ENCODE measurements around the gene BRINP2.
A peak's percentile ranks its signal among the peaks of the same experiment; 100 is the strongest.

Gene BRINP2

DNA sequence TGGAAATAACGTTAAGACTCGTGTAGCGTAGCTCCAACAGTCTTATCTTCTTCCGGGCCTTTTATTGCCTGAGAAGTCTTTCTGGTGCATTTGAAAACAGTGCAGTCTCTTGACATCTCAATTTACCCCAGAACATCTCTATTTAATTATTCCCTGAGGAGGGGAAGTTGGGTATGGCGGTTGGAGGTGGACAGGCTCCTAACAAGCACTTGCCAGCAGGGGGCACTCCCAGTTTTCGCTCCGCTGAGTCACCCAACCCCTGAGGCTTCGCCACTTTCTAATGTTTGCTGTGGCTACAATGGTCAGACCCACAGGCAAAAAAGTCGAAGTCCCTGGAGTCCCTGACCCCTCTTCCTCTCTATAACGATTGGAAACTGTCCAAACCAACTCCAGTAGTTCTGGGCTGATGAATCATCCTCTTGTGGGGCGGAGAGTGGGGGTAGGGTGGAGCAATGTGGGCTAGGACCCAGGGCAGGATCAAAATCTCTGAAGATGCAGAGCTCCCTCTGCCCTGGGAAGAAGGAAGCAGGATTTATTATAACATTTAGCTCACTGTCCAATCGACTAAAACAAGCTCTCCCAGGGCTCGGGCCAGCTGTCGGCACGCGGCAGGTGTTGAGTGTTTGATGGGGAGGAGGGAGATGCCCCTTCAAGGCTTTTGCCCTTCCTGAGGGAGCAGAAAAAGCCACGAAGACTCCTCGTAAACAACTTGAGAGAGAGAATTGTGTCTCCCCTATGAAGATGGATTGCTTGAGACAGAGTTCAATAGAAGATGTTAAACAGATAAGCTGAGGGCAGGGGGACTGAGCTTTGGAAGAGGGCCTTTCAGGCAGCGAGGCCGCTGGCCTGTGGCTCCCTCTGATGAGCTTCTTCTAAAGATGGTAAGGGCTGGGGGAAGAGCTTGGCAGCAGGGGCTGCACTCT lies 85.7 kb downstream of the BRINP2 start:
- TF ChIP-seq, protein P1, sequence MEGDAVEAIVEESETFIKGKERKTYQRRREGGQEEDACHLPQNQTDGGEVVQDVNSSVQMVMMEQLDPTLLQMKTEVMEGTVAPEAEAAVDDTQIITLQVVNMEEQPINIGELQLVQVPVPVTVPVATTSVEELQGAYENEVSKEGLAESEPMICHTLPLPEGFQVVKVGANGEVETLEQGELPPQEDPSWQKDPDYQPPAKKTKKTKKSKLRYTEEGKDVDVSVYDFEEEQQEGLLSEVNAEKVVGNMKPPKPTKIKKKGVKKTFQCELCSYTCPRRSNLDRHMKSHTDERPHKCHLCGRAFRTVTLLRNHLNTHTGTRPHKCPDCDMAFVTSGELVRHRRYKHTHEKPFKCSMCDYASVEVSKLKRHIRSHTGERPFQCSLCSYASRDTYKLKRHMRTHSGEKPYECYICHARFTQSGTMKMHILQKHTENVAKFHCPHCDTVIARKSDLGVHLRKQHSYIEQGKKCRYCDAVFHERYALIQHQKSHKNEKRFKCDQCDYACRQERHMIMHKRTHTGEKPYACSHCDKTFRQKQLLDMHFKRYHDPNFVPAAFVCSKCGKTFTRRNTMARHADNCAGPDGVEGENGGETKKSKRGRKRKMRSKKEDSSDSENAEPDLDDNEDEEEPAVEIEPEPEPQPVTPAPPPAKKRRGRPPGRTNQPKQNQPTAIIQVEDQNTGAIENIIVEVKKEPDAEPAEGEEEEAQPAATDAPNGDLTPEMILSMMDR (IDR thresholded peaks at IDR 0.05; ENCODE audit: low read length, missing control alignments): peak; percentile 72
- H3K4me3 ChIP-seq (replicated peaks; ENCODE audit: low read depth, low read length): no peak overlapping the region
- DNase-seq (ENCODE audit: low read depth): peak; percentile 92

DNA sequence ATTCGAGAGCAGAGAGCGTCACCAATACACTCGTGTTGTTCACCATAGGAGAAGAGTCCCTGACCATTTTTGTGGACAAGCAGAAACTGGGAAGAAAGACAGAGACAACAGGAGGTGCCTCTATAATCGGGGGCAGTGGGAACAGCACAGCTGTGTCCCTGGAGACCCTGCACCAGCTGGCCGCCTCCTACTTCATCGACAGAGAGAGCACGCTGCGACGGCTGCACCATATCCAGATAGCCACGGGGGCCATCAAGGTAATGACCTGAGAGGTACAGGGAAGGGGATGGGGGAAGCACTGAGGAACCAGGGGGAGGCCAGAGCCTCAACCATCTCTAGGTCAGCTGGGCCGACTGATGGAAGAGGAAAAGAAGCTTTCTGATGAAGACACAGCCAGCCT lies 86.4 kb downstream of the BRINP2 start:
- no peak overlapping the region for H3K4me3 ChIP-seq (replicated peaks; ENCODE audit: low read depth, low read length)
- TF ChIP-seq, protein P1 (IDR thresholded peaks at IDR 0.05; ENCODE audit: low read length, missing control alignments): no peak
- DNase-seq (ENCODE audit: low read depth): no peak

- TF ChIP-seq, protein P1 (IDR thresholded peaks at IDR 0.05; ENCODE audit: low read length, missing control alignments): no peak
- no peak for DNase-seq (ENCODE audit: low read depth)
These were observed 86.8 kb downstream of the BRINP2 start for GRCh38 chr1:177257576-177257975.

DNA sequence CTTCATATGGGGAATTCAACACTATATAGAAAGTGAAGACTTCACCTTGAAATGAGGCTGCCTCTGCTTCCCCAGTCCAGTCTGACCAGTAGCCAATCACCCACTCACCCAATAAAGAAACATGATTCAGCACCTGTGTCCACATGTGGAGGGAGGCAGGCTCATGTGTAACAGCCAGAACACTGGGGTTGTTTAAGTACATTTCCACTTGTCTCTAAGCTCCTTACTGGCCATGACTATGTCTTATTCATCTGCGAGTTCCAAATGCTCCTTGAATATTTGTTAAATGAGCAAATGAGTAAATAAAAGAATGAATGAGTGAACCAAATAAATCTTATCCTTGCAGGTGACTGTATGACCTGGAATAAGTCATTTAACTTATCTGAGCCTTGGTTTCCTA lies 100.1 kb downstream of the BRINP2 start:
- TF ChIP-seq, protein P1 (IDR thresholded peaks at IDR 0.05; ENCODE audit: low read length, missing control alignments): no peak
- H3K4me3 ChIP-seq (replicated peaks; ENCODE audit: low read depth, low read length): no peak overlapping the region
- DNase-seq (ENCODE audit: low read depth): no peak

More at GRCh38 chr1:177257576-177257975, 86.8 kb downstream of the BRINP2 start:
- H3K4me3 ChIP-seq (replicated peaks; ENCODE audit: low read depth, low read length): no peak overlapping the region

DNA sequence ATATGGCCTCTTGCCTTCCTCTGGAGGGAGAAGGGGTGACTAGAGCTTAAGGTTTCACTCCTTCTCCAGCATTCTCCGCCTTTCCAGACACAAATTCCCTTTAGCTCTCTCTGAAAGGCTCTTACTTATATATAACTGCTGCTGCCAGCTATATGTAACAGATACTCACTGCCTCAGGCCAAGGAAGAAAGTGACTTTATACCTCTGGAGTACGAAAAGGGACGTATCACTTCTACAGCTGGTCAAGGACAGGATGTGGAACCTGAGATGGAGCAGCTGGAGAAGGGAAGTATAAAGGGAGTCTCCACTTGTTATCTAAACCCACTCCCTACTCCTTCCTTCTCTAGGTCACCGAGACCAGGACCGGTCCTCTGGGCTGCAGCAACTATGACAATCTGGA lies 102.4 kb downstream of the BRINP2 start:
- H3K4me3 ChIP-seq (replicated peaks; ENCODE audit: low read depth, low read length): no peak overlapping the region
- TF ChIP-seq, protein P1 (IDR thresholded peaks at IDR 0.05; ENCODE audit: low read length, missing control alignments): no peak
- DNase-seq (ENCODE audit: low read depth): no peak

GRCh38 chr1:177274687-177275211 lies 104.0 kb downstream of the BRINP2 start:
- peak; percentile 78 for DNase-seq (ENCODE audit: low read depth)
- H3K4me3 ChIP-seq (replicated peaks; ENCODE audit: low read depth, low read length): no peak overlapping the region
- TF ChIP-seq, protein P1 (IDR thresholded peaks at IDR 0.05; ENCODE audit: low read length, missing control alignments): no peak

Measured in fibroblast of pulmonary artery (primary cell).